GM12874 (cell line): ENCODE data around the gene FUT2.

Experiments used
- TF ChIP-seq, protein P1 (sequence below): IDR thresholded peaks from 2 replicates; pipeline ENCODE4 v1.5.1; 2011; ENCODE audit warnings: low read depth, mild to moderate bottlenecking, control low read depth, low read length, moderate library complexity; ENCODE audit not compliant: insufficient read depth

FUT2 gene

DNA sequence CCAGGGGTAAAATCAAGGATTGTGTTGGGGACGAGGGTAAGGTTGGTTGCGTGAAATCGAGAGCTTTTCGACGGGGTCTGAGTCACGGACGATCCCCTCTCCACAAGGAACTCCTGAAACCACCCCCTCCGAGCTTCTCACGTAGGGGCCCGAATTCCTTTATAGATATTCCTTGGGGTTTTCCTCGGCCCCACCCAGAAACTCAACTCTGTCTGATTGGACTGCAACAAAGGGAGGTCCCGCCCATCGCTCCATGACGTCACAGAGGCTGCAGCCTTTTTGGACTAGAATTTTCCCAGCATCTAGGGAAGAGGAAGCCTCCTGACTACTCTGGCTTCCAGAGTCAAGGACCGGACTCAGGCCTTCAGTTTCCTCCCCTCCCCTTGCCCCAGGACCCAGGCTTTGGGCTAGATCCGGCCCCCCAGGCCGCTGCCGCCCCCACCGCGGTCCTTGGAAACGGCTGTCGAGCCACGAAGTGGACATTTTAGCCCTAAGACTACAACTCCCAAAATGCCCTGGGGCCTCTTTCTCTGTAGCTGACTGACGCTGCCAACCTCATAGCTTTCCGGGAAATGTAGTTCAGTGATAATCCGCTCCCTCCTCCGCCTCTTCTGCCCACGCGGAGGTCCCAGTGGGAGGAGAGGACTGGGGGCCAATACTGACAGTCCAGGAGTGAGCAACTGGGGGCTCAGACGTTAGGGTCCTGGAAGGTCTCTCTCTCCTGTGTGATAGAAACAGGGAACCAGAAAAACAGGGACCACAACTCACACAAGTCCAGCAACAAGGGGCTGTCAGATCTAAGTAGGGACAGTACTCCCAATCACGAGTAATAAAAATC is 51.2 kb downstream of the FUT2 start, which contains the start of gene IZUMO1:
IZUMO1 (minus strand) TSS at position 172 of the 838 bp plus-strand sequence. CDS start 1,050 bp downstream, outside the sequence.
- TF ChIP-seq, protein P1, sequence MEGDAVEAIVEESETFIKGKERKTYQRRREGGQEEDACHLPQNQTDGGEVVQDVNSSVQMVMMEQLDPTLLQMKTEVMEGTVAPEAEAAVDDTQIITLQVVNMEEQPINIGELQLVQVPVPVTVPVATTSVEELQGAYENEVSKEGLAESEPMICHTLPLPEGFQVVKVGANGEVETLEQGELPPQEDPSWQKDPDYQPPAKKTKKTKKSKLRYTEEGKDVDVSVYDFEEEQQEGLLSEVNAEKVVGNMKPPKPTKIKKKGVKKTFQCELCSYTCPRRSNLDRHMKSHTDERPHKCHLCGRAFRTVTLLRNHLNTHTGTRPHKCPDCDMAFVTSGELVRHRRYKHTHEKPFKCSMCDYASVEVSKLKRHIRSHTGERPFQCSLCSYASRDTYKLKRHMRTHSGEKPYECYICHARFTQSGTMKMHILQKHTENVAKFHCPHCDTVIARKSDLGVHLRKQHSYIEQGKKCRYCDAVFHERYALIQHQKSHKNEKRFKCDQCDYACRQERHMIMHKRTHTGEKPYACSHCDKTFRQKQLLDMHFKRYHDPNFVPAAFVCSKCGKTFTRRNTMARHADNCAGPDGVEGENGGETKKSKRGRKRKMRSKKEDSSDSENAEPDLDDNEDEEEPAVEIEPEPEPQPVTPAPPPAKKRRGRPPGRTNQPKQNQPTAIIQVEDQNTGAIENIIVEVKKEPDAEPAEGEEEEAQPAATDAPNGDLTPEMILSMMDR: no peak

DNA sequence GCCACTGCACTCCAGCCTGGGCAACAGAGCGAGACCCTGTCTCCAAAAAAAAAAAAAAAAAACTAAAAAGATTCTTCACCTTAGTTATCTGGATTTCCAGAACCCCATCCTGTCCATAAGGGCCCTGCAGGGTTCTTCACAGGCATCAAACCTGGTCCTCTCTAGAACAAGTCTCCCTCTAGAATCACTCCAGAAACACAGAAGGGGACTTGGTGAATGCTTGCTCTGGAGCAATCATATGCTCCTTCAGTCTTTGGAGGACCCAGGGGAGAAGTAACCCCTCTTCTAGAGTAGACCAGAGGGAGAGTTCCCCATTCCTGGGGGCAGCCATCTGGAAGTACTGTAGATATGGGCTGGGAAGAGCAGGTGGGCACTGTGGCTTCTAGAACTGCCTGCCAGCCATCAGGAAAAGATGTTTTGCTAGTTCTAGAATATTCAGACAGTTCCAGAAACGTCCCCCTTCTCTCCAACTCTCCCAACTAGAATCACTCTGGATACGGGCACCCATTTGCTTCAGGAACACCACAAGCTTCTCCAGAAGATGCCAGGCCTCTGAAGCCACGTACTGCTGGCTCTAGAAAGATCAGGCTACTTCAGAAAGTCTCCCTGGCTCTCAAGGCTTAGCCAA is 53.9 kb downstream of the FUT2 start:
- TF ChIP-seq, protein P1: no peak

DNA sequence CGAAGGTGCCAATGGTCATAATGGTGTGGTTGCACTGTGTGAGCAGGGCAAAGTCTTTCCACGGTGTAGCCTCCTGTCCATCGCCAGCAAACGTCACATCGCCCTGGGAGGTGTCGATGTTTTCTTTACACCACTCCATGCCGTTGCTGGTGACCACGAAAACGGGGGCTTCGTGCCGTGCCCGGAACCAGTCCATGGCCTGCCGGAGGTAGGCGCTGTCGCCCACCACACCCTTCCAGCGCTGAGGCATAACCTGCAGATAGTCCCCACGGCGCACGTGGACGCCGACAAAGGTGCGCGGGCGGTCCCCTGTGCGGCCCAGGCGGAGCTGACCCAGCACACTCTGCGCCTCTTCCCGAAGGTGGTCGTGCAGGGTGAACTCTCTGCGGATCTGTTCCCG is 54.6 kb downstream of the FUT2 start:
- TF ChIP-seq, protein P1: no peak

DNA sequence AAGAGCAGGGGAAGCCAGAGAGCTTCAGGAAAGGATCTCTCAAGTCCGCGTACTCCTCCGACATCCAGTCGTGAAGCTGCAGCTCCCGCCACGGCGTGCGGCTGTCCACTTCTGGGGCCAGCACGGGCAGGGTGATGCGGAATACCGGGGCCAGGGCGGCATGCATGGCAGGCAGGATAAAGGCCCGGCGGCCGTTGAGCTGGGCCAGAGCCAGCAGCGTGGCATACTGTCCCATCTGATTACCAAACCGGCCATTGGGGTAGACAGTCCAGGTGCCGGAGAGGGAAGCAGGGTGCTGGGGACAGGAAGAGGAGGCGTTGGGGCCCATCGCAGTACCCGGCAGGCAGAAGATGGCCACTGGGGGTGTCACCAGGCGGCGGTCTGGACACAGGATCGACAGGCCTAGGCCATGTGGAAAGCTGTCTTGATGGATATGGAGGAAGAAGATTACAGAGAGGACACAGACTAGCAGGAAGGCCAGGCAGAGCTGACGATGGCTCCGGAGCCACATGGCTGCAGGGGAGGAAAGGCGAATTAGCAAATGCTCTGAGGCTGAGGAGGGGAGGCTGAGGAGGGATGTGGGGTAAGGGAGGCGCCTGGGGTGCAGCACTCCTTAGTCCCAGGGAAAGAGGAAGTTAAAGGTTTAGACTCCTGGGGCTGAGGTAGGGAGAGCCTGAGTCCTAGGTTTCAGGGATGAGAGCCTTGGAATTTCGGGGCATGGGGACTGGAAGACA is 55.2 kb downstream of the FUT2 start:
- TF ChIP-seq, protein P1: no peak

DNA sequence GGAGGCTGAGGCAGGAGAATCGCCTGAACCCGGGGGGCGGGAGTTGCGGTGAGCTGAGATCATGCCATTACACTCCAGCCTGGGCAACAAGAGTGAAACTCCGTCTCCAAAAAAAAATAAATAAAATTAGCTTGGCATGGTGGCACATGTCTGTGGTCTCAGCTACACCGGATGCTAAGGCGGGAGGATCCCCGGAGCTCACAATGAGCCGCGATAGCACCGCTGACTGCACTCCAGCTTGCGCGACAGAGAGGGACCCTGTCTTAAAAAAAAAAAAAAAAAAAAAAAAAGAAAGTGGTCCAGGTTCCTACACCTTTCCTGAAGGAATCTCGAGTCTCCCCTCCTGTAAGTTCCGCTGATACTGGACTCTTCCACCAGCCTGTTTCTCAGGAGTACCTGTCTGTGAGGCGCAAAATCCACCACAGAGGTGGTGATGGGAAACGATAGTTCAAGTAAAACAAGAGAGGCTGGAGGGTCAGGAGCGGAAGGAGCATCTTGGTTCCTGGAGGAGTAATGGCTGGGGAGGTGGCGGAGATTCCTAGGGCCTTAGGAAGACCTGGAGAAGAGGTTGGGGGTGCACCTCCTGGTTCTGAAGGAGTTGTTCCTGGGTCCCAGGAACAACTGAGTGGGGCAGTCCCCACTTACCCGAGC is 56.2 kb downstream of the FUT2 start:
- TF ChIP-seq, protein P1: no peak

DNA sequence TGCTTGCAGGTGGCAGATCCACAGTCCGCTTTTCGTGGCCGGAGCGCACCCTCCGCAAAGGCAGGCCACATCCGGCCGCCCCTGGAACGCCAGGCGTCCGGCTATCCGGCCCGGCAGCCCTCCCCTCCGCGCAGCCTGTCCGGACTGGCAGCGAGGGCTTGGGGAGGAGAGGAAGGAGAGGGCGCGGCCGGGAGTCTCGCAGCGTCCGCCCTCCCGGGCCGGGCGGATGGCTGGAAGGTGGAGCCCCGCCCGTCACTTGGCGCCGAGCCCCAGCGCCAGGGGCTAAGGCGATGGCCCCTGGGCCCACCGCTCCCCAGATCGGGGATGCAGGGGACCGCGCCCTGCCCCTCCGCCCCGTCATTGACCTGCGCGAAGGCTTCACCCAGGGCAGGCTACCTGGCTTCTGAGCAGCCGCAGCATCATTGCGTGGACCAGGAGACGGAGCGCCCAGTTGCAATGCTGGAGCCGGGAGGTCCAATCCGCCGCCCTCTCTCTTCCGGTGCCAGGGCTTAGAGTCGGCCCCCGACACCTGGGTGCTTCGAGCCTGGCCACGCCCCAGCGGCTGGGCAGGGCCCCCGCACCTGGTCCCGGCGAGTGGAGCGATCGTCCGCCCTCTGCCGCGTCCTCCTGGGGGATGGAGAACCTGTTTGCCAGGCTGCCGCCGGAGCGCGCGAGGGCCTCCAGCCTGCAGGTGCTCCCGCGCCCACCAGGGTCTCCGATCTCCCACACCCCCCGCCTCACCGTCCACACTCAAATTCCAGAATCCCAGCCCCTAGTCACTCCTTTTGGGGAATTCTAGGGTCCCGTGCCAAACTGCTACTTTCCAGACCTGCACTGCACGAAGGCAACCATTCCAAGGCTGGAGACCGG is 57.0 kb downstream of the FUT2 start, which contains the start of gene FUT1:
FUT1 (minus strand) TSS at position 146 of the 870 bp plus-strand sequence. CDS start 1,360 bp downstream, outside the sequence.
- TF ChIP-seq, protein P1: no peak
